GM18951 (cell line): ENCODE measurements around the gene SYT14.
"Not testable (repeated sequence)": the region's sequence is repeated elsewhere in the genome, so short reads cannot be mapped to it uniquely, and the experiment has no call there.

Source experiments
- POLR2A ChIP-seq: IDR thresholded peaks from 4 replicates; pipeline ENCODE4 v1.6.1; 2011; ENCODE audit warnings: mild to moderate bottlenecking; ENCODE audit not compliant: insufficient read length, insufficient read depth; ENCODE audit errors: extremely low read depth
- in situ Hi-C: fragments of 300-500 bp; cut with MboI; formaldehyde crosslinking; loops from one replicate; pipeline ENCODE4 v1.12.0; 2022; ENCODE audit warnings: low sequenced_read_pairs, mixed read lengths, inconsistent platforms; ENCODE audit not compliant: unreplicated experiment

The SYT14 gene

DNA sequence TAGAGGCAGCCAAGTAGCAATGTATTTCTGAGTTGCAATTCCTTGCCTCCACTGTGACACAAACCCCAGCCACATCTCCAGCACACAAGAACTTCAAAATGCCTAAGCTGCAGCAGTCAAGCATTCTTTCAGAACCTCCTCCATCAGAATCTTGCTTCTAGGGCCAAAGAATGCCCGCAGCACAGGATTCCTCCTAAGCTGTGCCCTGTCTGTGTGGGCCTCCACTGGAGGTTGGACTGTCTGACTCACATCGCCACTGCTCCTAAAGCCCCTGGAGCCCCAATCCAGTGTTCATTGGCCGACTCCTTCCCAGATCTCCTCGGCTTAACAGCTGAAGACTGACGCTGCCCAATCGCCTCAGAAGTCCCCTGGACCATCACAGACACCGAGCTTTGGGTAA lies 251.4 kb downstream of the SYT14 start:
- in situ Hi-C loops, result no loop called here
- TF ChIP-seq POLR2A, result no peak

DNA sequence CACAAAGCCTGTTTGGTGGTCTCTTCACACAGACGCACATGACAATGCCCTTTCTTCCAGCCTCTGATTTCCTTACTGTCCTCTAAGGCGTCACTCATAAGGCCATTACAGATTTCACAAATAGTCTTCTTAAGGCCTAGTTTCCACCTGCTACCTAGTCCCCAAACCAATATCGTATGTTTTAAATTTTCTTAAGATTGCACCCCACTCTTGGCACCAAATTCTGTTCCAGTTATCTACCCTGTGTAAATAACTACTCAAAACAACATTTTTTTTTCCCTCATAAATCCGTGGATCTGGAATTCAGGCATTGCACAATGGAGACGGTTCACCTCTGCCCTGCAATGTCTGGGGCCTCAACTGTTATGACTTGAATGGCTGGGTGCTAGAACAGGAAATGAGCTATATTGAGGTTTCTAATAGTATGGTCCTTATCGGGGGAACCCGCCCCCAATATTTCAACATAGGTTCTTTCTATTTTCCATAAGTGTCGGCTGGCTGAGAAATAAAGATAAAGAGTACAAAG lies 257.7 kb downstream of the SYT14 start:
- in situ Hi-C loops, result no loop called here
- TF ChIP-seq POLR2A, result no peak

DNA sequence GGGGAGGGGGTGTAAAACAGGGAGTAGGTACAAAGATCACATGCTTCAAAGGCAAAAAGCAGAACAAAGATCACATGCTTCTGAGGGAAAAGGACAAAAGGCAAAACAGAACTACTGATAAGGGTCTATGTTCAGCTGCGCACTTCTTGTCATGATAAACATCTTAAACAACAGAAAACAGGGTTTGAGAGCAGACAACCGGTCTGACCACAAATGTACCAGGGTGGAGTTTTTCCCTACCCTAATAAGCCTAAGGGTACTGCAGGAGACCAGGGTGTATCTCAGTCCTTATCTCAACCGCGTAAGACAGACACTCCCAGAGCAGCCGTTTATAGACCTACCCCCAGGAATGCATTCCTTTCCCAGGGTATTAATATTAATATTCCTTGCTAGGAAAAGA lies 258.2 kb downstream of the SYT14 start:
- in situ Hi-C loops, result not testable (repeated sequence)

DNA sequence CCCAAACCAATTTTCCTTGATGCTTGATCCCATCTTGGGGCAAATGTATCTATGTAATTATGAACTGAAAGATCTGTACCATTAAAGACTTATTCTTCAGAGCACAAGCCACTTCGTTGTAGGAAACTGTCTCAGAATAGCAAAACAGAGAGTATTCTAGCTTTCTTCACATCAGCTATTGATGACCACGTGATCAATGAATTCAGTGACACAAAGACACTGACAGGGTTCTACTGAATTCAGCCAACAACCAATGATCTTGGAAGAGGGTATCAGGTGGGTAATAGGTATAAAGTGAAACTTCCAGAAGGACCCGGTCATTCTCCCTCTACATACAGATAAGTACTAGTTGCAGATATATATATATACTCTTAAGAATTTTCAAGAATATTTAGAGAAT lies 260.8 kb downstream of the SYT14 start:
- no peak for TF ChIP-seq POLR2A
- in situ Hi-C loops, result no loop called here

DNA sequence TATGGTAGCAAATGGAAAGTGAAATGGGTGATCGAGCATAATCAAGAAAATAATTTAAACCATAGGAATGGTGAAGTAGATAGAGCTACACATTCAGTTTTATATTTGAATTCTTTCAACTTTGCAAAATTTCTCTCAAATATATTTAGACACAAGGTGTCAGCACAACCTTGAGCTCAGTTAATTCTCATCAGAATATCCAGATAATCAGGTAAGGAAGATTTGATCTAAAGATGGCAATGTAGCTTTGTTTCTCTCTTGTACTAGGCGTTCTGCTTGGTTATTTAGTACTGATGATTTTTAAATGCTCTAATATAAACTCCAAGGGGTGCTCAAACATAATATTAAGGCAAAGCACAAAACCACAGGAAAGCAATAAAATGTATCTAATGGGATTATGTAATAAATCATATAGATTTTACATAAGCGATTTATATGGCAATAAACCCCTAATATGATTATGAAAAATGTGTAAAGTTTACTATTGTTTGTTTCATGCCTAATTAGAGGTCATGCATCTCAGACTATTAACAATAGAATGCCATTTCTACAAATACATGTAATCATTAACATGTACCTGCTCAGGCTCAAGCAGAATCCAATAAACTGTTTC lies 262.2 kb downstream of the SYT14 start:
- in situ Hi-C loops, result no loop called here
- no peak for TF ChIP-seq POLR2A

DNA sequence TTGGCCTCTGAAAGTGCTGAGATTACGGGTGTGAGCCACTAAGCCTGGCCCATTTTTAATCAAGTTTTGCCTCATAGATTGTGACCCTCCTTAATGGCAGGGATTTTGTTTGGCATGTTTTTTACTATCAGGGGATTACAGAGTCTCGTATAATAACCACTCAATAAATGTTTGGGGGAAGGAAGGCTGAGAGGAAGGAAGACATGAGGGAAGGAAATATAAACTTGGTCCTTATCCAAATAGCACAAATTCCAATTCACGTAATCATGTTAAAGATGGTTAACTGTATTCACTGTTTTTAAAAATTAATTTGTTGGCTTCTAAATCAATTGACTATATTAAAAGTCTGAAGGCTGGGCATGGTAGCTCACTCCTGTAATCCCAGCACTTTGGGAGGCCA lies 263.7 kb downstream of the SYT14 start:
- TF ChIP-seq POLR2A, result no peak
- in situ Hi-C loops, result no loop called here

DNA sequence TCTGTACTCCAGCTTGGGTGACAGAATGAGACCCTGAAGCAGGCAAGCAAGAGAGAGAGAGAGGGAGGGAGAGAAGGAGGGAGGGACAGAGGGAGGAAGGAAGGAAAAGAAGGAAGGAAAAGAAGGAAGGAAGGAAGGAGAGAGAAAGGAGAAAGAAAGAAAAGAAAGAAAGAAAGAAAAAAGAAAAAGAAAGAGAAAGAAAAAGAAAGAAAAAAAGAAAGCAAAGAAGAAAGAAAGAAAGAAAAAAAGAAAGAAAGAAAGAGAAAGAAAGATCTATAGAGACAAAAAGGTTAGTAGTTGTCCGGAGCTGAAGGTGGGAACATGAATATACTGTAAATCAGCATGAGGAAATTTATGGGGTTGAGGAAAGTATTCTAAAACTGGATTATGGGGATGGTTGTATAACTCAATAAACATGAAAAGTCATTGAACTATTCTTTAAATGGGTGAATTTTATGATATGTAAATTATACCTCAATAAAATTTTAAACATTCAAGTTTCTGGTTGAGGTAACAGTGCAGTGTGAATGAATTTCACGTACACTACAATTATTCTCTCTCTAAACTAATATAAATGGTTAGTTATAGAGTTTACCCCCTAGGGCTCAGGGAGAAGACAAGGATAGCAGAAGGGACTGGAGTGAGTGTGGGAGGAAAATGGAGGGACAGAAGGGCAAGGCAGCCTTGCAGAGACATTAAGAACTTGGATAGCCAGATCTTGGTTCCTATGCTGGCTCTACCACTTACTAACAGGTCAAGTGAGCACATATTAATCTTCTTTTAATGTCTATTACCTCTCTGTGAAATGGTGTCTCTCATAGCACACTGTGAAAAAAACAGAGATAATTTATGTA lies 269.8 kb downstream of the SYT14 start:
- TF ChIP-seq POLR2A, result no peak
- in situ Hi-C loops, result no loop called here

DNA sequence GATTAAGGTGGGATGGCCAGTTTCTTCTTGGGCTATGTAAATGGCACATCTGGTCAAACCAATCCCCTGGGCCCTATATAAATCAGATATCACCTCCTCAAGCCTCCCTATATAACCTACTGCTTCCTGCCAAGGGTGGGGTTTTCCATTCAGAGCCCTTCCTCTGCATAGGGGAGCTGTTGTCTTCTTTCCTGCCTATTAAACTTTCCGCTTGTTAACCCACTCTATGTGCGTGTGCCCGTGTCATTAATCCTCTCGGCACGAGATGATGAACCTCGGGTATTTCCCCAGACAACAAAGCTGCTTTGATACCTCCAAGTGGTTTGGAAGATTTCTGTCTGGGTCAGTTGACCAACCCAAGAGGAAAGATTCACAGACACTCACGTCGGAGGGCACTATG lies 275.3 kb downstream of the SYT14 start:
- no peak for TF ChIP-seq POLR2A
- in situ Hi-C loops, result no loop called here

DNA sequence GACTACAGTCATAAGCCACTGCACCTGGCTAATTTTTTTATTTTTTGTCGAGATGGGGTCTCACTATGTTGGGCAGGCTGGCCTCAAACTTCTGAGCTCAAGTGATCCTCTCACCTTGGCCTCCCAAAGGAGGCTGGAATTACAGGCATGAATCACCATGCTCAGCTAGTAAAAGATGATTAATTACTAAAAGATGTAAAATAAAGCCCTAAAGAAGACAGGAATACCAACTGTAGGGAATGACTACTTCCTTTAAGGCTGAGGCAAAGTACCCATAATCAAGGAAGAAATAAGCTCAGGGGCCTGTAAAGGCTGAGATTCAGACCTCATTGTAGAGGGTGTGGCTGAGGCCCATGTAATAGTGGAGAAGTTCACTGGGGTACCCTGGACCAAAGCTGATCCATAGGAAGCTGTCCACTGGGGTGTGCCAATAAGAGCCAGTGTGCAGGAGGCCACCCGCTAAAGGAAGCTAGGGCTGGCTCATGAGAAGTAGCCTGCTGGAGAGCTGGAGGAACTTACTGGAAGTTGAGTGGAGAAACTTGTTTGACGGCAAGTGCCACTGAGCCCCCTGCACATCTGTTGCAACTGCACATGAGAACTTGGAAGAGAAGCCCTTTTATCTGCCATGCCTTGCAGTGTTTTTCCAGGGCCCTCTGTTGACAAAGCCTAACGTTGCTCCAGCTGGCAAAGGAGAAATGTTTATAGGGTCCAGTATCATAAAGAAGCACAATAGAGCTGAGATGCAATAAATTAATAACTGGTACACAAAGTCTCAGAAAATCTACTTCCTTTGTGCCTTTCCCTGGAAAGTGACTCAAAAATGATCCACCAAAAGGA lies 276.8 kb downstream of the SYT14 start:
- no peak for TF ChIP-seq POLR2A
- in situ Hi-C loops, result no loop called here

DNA sequence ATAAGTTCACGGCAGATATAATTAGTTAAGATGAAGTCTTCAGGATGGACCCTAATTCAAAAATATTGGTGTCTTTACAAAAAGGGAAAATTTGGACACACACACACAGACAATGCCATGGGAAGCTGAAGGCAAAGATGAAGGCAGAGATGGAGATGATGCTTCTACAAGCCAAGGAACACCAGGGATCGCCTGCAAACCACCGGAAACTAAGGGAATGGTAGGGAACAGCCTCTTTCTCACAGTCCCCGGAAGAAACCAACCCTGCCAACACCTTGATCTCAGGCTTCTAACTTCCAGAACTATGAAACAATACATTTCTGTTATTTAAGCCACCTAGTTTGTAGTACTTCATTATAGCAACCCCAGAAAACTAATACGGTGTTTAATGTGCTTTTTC lies 279.5 kb downstream of the SYT14 start:
- TF ChIP-seq POLR2A, result no peak
- in situ Hi-C loops, result no loop called here

DNA sequence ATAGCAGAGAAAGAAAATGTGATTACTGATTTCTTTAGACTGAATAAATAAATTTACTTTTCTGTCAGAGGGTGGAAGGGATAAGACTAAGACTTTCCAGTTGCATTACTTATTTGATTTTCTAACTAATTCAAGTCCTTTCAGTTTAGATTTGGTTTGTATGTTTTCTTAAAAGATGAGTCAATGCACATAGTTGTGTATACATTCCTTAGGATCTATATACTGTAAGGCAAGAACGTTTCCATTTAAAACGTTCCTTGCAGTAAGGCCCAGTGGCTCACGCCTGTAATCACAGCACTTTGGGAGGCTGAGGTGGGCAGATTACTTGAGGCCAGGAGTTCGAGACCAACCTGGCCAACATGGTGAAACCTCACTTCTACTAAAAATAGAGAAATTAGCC lies 280.0 kb downstream of the SYT14 start:
- in situ Hi-C loops, result no loop called here
- TF ChIP-seq POLR2A, result no peak
